PC-9 (cell line): Measurements from ENCODE around the gene GLT1D1.

Experiments used
- EZH2 ChIP-seq: fragments of 200-600 bp; sonication (generic); IDR thresholded peaks from 2 replicates; pipeline ENCODE4 v1.8.0; 2017; ENCODE audit warnings: antibody characterized with exemption, low read depth
- TF ChIP-seq, protein P1 (sequence below): fragments of 200-600 bp; sonication (generic); conservative IDR thresholded peaks from 2 replicates; pipeline ENCODE4 v1.6.1; 2017; ENCODE audit warnings: mixed run types, antibody characterized with exemption, mild to moderate bottlenecking, moderate library complexity

DNA sequence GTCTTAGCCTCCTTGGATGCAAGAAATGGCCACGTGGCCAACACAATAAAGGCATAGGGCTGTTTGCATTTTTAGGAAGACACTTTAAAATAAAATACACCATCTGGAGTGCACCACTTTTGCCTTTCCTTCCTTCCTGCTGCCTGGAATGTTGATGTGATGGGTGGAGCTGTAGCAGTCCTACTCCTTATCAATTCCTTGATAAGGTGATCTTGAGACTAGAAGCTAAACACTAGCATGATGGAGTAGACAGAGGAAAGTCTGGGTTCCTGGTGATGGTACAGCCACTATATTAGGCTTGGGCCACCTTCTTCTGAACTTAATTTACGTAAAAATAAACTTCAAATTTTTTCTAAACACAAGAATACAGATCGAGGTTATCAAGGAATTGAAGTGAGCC lies 2.9 kb upstream of the GLT1D1 start:
- TF ChIP-seq, protein P1, sequence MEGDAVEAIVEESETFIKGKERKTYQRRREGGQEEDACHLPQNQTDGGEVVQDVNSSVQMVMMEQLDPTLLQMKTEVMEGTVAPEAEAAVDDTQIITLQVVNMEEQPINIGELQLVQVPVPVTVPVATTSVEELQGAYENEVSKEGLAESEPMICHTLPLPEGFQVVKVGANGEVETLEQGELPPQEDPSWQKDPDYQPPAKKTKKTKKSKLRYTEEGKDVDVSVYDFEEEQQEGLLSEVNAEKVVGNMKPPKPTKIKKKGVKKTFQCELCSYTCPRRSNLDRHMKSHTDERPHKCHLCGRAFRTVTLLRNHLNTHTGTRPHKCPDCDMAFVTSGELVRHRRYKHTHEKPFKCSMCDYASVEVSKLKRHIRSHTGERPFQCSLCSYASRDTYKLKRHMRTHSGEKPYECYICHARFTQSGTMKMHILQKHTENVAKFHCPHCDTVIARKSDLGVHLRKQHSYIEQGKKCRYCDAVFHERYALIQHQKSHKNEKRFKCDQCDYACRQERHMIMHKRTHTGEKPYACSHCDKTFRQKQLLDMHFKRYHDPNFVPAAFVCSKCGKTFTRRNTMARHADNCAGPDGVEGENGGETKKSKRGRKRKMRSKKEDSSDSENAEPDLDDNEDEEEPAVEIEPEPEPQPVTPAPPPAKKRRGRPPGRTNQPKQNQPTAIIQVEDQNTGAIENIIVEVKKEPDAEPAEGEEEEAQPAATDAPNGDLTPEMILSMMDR = no peak
- TF ChIP-seq EZH2 = no peak
